WI38 (cell line): Measurements from ENCODE around the gene FLOT1.

Experiments used
- H3K4me3 ChIP-seq: 2 replicates; pipeline ENCODE4 v1.5.1; 2011; ENCODE audit warnings: low read depth, mild to moderate bottlenecking, control low read depth, low read length
- TF ChIP-seq, protein P1 (sequence below): IDR thresholded peaks from 2 replicates; pipeline ENCODE4 v1.5.1; 2012; ENCODE audit warnings: low read depth, mild to moderate bottlenecking, control low read depth, low read length

FLOT1 gene

DNA sequence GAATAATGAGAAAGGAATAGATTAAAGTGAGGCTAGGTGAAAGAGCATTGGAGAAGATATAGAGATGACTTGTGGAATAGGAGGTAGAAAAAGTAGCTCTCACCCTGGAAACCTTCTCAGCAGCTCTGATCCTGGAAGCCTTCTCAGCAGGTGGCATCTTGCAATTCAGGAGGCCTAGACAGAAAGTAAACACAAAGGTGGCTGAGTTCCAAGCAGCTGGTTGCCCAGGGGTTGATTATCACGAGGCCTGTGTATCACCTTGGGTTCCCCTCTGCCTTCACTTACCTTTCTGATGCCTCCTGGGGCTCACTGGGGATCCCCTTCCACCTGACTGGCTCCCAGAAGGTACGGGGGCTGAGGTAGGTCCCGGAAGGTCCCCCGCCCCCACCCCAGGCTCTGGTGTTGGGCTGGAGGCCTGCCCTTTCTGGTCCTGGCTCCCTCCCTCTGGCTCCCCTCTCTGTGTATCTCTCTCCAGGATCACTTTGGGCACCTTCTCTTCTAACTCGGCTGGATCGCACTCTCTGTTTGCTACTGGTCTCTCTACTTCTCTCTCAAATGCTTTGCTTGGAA, 35.1 kb downstream of the FLOT1 start:
- H3K4me3 ChIP-seq, result no peak overlapping the region
- TF ChIP-seq, protein P1, sequence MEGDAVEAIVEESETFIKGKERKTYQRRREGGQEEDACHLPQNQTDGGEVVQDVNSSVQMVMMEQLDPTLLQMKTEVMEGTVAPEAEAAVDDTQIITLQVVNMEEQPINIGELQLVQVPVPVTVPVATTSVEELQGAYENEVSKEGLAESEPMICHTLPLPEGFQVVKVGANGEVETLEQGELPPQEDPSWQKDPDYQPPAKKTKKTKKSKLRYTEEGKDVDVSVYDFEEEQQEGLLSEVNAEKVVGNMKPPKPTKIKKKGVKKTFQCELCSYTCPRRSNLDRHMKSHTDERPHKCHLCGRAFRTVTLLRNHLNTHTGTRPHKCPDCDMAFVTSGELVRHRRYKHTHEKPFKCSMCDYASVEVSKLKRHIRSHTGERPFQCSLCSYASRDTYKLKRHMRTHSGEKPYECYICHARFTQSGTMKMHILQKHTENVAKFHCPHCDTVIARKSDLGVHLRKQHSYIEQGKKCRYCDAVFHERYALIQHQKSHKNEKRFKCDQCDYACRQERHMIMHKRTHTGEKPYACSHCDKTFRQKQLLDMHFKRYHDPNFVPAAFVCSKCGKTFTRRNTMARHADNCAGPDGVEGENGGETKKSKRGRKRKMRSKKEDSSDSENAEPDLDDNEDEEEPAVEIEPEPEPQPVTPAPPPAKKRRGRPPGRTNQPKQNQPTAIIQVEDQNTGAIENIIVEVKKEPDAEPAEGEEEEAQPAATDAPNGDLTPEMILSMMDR, result no peak

DNA sequence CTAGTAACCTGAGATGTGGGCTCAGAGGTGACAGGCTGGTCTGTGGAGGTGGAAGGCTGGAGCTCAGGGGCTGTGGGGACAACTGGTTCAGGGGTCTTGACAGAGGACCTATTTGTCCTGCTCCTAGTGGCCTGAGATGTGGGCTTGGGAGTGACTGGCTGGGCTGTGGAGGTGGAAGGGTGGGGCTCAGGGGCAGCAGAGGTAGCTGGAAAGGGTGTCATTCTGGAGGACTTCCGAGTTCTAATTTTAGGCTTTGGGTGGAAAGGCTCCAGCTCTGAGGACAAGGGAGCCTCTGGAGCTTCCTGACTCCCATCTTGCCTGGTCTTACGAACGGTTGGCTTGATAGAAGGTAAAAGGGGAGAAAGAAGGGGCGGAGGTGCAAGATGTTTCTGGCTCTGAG, 36.9 kb downstream of the FLOT1 start:
- no peak overlapping the region for H3K4me3 ChIP-seq
- TF ChIP-seq, protein P1, result no peak

DNA sequence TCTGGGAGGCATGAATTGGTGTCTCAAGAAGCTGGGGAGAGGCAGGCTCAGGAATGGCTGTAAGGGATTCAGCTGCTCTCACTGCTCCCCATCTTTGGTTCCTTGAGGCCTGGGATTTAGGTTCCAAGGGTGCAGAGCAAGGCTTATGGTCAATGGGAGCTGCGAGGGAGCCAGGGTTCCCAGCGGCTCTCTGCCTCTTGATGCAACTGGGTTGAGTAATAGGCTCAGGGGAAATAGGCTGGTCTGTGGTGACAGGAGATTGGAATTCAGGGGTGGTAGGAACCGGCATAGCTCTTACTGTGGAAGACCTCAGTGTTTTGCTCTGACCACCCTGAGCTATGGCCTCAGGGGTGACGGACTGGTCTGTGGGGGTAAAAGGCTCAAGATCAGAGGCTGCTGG, 38.7 kb downstream of the FLOT1 start:
- H3K4me3 ChIP-seq, result no peak overlapping the region
- TF ChIP-seq, protein P1, result no peak

DNA sequence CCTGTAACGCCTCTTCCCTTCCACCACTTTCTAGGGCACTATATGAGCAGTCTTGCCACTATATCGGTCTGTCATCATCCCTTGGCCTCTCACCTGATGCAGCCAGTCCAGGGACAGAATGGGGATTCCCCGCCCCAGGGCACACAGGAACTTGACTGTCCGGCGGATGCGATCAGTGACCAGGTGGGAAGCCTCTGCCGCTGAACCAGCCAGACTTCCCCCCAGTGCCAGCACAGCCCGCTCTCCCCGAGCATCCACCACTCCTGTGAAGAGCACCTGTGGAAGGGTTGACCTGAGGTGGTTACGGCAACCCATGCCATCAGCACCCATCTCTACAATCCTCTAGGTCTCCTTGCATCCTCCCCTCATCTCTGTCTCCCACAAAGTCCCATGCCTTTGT, 39.5 kb downstream of the FLOT1 start:
- TF ChIP-seq, protein P1, result no peak
- no peak overlapping the region for H3K4me3 ChIP-seq

DNA sequence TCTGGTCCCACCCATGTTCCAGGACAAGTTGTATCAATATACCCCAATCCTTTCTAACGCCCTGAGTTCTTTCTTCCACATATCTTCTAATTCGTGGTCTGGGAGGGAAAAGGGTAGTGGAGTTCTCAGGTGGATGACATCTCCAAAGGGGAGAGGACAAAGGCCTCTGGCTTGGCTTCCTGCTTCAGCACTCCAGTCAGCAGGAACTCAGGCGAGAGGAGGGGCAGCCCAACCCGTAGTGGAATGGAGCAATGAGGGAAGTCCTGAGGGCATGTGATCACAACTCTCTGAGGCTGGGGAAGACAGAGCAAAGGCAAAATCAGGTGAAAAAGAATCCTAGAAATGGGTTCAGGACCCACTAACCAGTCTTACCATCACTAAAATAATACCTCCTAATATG, 42.1 kb downstream of the FLOT1 start:
- TF ChIP-seq, protein P1, result no peak
- no peak overlapping the region for H3K4me3 ChIP-seq

DNA sequence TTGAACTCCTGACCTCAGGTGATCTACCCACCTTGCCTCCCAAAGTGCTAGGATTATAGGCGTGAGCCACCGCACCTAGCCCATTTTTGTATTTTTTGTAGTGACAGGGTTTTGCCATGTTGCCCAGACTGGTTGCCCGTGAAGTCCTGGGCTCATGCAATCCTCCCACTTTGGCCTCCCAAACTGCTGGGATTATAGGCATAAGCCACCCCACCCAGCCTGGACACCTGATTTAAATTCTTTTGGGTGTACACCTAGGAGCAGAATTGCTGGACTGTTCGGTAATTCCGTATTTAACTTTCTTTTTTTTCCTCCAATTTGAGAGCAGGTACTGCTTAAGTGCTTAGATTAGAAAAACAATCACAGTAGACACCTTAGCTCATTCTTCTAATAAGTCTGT, 46.1 kb downstream of the FLOT1 start:
- H3K4me3 ChIP-seq, result no peak overlapping the region
- TF ChIP-seq, protein P1, result no peak

DNA sequence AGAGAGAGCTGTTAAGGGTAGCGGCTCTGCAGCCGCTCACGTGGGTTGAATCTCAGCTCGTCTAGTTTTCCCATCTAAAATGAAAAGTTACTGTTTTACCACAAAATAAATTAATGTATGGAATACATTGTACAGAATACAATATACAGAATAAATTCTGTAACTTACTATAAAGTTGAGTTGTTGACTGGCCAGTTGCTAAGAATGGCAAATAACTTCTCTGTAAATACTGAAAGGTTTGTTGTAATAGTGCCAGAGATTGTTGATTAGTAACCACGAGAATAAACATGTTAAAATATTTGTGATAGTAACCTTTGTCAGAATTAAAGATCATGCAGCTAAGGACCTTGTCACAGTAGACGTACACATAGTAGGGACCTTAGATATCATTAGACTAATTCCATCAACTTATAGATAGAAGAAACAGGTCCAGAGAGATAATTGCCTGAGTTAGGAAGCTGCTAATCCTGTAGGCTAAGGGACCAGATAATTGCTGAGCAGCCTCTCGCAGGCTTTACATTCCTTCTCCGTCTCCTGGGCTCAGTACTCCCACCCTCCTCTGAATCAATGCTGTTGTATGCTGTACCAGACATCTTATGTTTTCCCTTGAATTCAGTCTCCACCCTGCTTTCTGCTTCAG, 51.2 kb downstream of the FLOT1 start:
- peak overlapping the region; percentile 70 for H3K4me3 ChIP-seq
- TF ChIP-seq, protein P1, result no peak
